ENCODE data around the gene FXYD2. TPM values are rescaled to one million over a fixed set of nuclear protein-coding genes. Genes with fewer than 3 reads are reported as not detected.

FXYD2 gene
- total RNA-seq, 6 experiments from 2014 or later: 9.3 to 13.7 (median 11.4) TPM

- H3K36me3 ChIP-seq: no peaks in the 10 kb centered on the region
- 85% methylated on average over 4 of the region's 12 CpGs for WGBS (ENCODE audit: insufficient coverage, low coverage, low lambda C conversion rate, missing lambda C conversion rate)
- ATAC-seq: no peak
- no peak overlapping the region for H3K27ac ChIP-seq
- no peaks in the 10 kb centered on the region for H3K9me3 ChIP-seq
- no peaks in the 10 kb centered on the region for H3K27me3 ChIP-seq
- DNase-seq: peak in 1 of 3 donors; percentile 50
- no peak overlapping the region for H3K4me3 ChIP-seq
- no peaks in the 10 kb centered on the region for H3K4me1 ChIP-seq
- intact Hi-C loops (cut with DNase I): no loop called here
- TF ChIP-seq POLR2A (IDR thresholded peaks at IDR 0.05) (no peak), CTCF (IDR thresholded peaks at IDR 0.05) (no peak)
Observed at GRCh38 chr11:117821431-117821830, 3.1 kb downstream of the FXYD2 start.

- no peaks in the 10 kb centered on the region for H3K36me3 ChIP-seq
- H3K4me3 ChIP-seq: no peak overlapping the region
- ATAC-seq: no peak
- TF ChIP-seq CTCF (IDR thresholded peaks at IDR 0.05) (no peak), POLR2A (IDR thresholded peaks at IDR 0.05) (no peak)
- WGBS (ENCODE audit: insufficient coverage, low coverage, low lambda C conversion rate, missing lambda C conversion rate): 65% methylated on average over 7 of the region's 10 CpGs
- no peaks in the 10 kb centered on the region for H3K4me1 ChIP-seq
- no peak overlapping the region for H3K27ac ChIP-seq
- H3K9me3 ChIP-seq: no peaks in the 10 kb centered on the region
- H3K27me3 ChIP-seq: no peaks in the 10 kb centered on the region
- DNase-seq: peak in 1 of 3 donors; percentile 22
- intact Hi-C loops (cut with DNase I): no loop called here
Observed at GRCh38 chr11:117820516-117820915, 4.0 kb downstream of the FXYD2 start.

GRCh38 chr11:117820071-117820470 is 4.5 kb downstream of the FXYD2 start:
- no peak for TF ChIP-seq CTCF (IDR thresholded peaks at IDR 0.05)
- no peak for TF ChIP-seq POLR2A (IDR thresholded peaks at IDR 0.05)
- H3K27ac ChIP-seq: no peak overlapping the region
- no peak for ATAC-seq
- H3K9me3 ChIP-seq: no peaks in the 10 kb centered on the region
- no peaks in the 10 kb centered on the region for H3K27me3 ChIP-seq
- peak in 1 of 3 donors; percentile 58 for DNase-seq
- intact Hi-C loops (cut with DNase I): no loop called here
- 62% methylated on average over 8 of the region's 11 CpGs for WGBS (ENCODE audit: insufficient coverage, low coverage, low lambda C conversion rate, missing lambda C conversion rate)
- no peaks in the 10 kb centered on the region for H3K4me1 ChIP-seq
- no peak overlapping the region for H3K4me3 ChIP-seq
- no peaks in the 10 kb centered on the region for H3K36me3 ChIP-seq

GRCh38 chr11:117819096-117820040 is 5.2 kb downstream of the FXYD2 start:
- H3K27ac ChIP-seq: no peak overlapping the region
- H3K4me1 ChIP-seq: no peaks in the 10 kb centered on the region
- ATAC-seq (peak in 2 of 4 donors; percentile 9), DNase-seq (peak in 1 of 3 donors; percentile 55)
- no peaks in the 10 kb centered on the region for H3K9me3 ChIP-seq
- no peak overlapping the region for H3K4me3 ChIP-seq
- H3K27me3 ChIP-seq: no peaks in the 10 kb centered on the region
- intact Hi-C loops (cut with DNase I): loop anchor here in 1 of 2 donors (5.0 kb wide), 1 partner anchor 377 kb away; no protein-coding TSS in a partner anchor
- H3K36me3 ChIP-seq: no peaks in the 10 kb centered on the region
- 54% methylated on average over 3 of the region's 10 CpGs for WGBS (ENCODE audit: insufficient coverage, low coverage, low lambda C conversion rate, missing lambda C conversion rate)
- TF ChIP-seq CTCF (IDR thresholded peaks at IDR 0.05) (peak; percentile 15 to 32 (median 30)), POLR2A (IDR thresholded peaks at IDR 0.05) (no peak)

Data from right lobe of liver (tissue), 6 donors.